Immature natural killer cell (primary cell): Measurements from ENCODE around the gene TBC1D9B. TPM values are rescaled to one million over a fixed set of nuclear protein-coding genes. Genes with fewer than 3 reads are reported as not detected.

Experiments used
- DNase-seq, 3 donors: peaks; one replicate each; pipeline ENCODE4 v3.0.0; 2022; ENCODE audit warnings: mixed read lengths in 1 of 3
- H3K27ac Mint-ChIP-seq, 6 donors: one replicate each; pipeline ENCODE4 v1.8.0; 2020; ENCODE audit warnings: mixed read lengths in 6 of 6, mild to moderate bottlenecking in 5 of 6, inconsistent platforms in 4 of 6, moderate library complexity in 3 of 6
- H3K27me3 Mint-ChIP-seq, 3 donors: one replicate each; pipeline ENCODE4 v1.8.0; 2020 to 2021; ENCODE audit warnings: low read depth in 3 of 3, mild to moderate bottlenecking in 3 of 3, mixed read lengths in 3 of 3, moderate library complexity in 3 of 3, inconsistent platforms in 1 of 3
- H3K36me3 Mint-ChIP-seq, 3 donors: one replicate each; pipeline ENCODE4 v1.8.0; 2020; ENCODE audit warnings: mixed read lengths in 3 of 3, inconsistent platforms in 2 of 3, mild to moderate bottlenecking in 2 of 3
- H3K4me1 Mint-ChIP-seq, 2 donors: one replicate each; pipeline ENCODE4 v1.8.0; 2020; ENCODE audit warnings: inconsistent platforms in 2 of 2, mild to moderate bottlenecking in 2 of 2, mixed read lengths in 2 of 2, moderate library complexity in 1 of 2
- H3K4me3 Mint-ChIP-seq, 5 donors: one replicate each; pipeline ENCODE4 v1.8.0; 2020; ENCODE audit warnings: mild to moderate bottlenecking in 5 of 5, mixed read lengths in 5 of 5, inconsistent platforms in 3 of 5, moderate library complexity in 3 of 5
- H3K9me3 Mint-ChIP-seq, 6 donors: one replicate each; pipeline ENCODE4 v1.8.0; 2020; ENCODE audit warnings: mild to moderate bottlenecking in 6 of 6, mixed read lengths in 6 of 6, inconsistent platforms in 4 of 6, moderate library complexity in 3 of 6
- polyA plus RNA-seq, 3 donors: library from polyadenylated mRNA; unstranded; fragments of 300-500 nt; fragmentation: Illumina TruSeq; gene quantifications; one replicate each; pipeline ENCODE4 v1.2.3, GENCODE V29; 2021

TBC1D9B gene
- polyA plus RNA-seq, 3 donors from 2014 or later = 11.7 to 50.8 (median 14.5) TPM

DNA sequence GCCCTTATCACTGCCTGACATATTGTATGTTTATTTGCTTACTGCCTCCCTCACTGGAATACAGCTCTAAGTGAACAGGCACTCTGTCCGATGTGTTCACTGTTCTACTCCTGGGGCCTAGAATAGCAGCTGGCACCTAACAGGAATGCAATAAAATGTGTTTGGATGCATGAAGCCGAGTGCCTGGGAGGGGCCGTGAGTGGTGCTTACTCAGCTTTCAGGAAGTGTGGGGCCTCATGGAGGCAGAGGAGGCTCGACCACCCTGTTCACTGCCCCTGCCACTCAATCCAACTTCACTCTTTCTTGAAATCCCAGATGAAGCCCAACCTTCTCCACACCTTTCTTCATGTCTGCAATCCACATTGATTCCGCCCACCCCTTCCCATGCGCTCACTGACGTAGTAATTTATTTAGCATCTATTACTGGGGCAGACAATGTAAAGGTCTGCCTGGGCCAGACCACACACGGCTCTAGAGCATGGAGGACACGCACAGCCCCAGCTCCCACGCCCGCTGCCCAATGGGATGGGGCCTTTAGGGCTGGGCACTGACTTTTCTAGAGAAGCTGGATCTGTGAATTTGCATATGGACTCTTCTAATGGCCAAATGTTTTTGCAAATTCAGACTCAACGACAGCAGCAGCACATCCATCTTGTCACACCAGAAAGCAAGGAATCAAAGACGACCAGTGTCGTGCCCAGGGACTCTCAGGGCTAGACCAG lies 21.3 kb downstream of the TBC1D9B start:
- H3K27me3 Mint-ChIP-seq = peaks cover 0 to 1% (median 0%) of the 10 kb centered on the region in 3 donors
- DNase-seq = no peak
- H3K9me3 Mint-ChIP-seq = peaks cover 2 to 14% (median 7%) of the 10 kb centered on the region in 6 donors
- H3K4me3 Mint-ChIP-seq = no peak overlapping the region
- H3K4me1 Mint-ChIP-seq = no peaks in the 10 kb centered on the region
- no peak overlapping the region for H3K27ac Mint-ChIP-seq
- peaks cover 38 to 49% (median 47%) of the 10 kb centered on the region in 3 donors for H3K36me3 Mint-ChIP-seq

DNA sequence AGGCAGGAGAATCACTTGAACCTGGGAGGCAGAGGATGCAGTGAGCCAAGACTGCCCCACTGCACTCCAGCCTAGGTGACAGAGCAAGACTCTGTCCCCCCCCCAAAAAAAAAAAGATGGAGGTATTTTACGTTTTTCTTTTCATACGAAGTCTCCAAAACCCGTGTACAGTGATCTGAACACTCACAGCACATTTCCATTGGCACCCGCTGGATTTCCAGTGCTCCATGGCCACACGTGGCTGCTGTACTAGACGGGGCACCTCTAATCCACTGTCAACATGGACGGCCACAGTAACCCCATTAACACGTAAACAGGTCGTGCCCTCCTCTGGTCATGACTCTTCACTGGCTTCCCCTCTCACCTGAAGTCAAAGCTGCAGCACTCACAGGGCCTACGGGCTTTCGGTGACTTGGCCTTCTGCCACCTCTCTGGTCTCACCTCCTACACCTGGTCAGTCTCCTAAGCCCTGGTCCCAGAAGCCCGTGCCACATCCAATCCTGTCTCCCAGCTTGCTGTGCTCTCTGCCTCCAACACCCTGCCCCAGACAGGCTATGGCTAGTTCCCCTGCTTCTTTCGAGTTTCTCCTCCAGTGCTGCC lies 22.1 kb downstream of the TBC1D9B start:
- H3K27me3 Mint-ChIP-seq = peaks cover 0 to 2% (median 1%) of the 10 kb centered on the region in 3 donors
- H3K27ac Mint-ChIP-seq = no peak overlapping the region
- H3K36me3 Mint-ChIP-seq = peaks cover 40 to 49% (median 49%) of the 10 kb centered on the region in 3 donors
- H3K4me3 Mint-ChIP-seq = no peak overlapping the region
- no peaks in the 10 kb centered on the region for H3K4me1 Mint-ChIP-seq
- no peak for DNase-seq
- H3K9me3 Mint-ChIP-seq = peaks cover 2 to 14% (median 7%) of the 10 kb centered on the region in 6 donors

DNA sequence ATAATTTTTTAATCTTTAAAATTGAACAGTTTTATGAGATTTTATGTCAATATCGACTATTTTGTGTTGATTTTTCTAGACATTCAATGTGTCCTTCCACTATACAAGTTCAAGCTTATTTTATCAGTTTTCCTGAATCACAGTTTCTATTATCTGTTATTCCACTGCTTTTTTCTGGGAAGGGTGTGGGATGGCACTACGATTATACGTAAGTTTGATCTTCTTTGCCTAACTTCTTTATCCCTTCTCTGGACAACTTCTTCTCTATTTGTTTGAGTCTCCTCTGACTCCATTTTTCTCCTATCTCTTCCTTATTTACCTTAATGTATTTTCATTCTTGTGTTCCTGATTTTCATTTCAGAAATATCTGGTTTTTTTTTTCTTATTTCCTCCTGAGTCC lies 24.5 kb downstream of the TBC1D9B start:
- Mint-ChIP-seq H3K4me3 (no peak overlapping the region), H3K27me3 (peaks cover 0 to 2% (median 0%) of the 10 kb centered on the region in 3 donors), H3K27ac (no peak overlapping the region), H3K9me3 (peaks cover 2 to 14% (median 7%) of the 10 kb centered on the region in 6 donors), H3K36me3 (peaks cover 40 to 49% (median 45%) of the 10 kb centered on the region in 3 donors), H3K4me1 (no peaks in the 10 kb centered on the region)
- no peak for DNase-seq

DNA sequence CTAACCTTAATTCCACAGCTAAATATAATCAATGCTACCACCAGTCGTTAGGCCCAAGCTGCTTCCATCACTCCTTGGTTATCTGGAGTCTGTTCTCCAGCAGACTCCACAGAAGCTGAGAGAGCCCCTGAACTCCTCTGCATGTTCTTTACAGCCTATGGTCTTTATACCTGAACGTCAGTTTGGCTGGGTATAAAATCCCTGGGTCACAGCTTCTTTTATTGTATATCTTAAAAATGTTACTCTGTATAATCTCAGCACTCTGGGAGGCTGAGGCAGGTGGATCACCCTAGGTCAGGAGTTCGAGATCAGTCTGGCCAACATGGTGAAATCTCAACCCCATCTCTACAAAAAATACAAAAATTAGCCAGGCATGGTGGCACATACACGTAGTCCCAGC lies 25.4 kb downstream of the TBC1D9B start:
- DNase-seq = no peak
- peaks cover 0 to 2% (median 0%) of the 10 kb centered on the region in 3 donors for H3K27me3 Mint-ChIP-seq
- no peaks in the 10 kb centered on the region for H3K4me1 Mint-ChIP-seq
- H3K27ac Mint-ChIP-seq = no peak overlapping the region
- peaks cover 41 to 50% (median 47%) of the 10 kb centered on the region in 3 donors for H3K36me3 Mint-ChIP-seq
- H3K4me3 Mint-ChIP-seq = no peak overlapping the region
- peaks cover 2 to 14% (median 7%) of the 10 kb centered on the region in 6 donors for H3K9me3 Mint-ChIP-seq

DNA sequence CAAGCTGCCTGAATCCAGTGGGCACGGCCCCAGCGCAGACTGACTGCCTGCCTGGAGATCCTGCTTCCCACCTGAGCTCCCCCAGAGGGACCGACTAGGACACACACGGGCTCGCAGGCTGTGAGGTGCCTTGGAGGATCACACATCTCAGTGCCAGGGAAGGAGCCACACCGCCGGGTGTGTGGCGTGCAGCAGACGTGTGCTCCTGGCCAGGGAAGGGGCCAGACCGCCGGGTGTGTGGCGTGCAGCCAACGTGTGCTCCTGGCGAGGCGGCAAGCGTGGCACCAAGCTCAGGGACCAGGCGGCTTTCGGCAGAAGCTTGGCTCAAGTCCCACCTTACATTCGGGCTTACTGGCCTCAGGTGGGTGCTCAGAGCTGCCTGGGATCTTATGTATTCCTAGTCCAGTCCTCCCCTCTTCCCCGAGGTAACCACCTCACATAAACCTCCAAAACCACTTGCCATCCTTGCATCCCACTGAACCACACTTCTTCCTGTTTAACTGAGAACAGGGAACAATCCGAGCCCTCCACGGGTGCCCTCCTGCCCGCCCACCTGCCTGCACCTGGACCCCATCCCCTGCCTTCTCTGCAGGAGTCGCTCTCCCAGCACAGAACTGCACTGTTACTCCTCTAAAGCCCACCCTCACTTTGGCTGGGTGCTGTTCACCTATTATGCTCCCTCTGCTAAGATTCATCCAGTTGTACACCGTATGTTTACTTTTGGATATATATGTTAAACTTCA lies 26.7 kb downstream of the TBC1D9B start:
- Mint-ChIP-seq H3K4me3 (no peak overlapping the region), H3K27me3 (peaks cover 0 to 2% (median 0%) of the 10 kb centered on the region in 3 donors), H3K9me3 (peaks cover 2 to 14% (median 7%) of the 10 kb centered on the region in 6 donors), H3K27ac (peak overlapping the region in 2 of 6 donors; percentile 36 to 41), H3K36me3 (peaks cover 30 to 45% (median 37%) of the 10 kb centered on the region in 3 donors), H3K4me1 (no peaks in the 10 kb centered on the region)
- no peak for DNase-seq

DNA sequence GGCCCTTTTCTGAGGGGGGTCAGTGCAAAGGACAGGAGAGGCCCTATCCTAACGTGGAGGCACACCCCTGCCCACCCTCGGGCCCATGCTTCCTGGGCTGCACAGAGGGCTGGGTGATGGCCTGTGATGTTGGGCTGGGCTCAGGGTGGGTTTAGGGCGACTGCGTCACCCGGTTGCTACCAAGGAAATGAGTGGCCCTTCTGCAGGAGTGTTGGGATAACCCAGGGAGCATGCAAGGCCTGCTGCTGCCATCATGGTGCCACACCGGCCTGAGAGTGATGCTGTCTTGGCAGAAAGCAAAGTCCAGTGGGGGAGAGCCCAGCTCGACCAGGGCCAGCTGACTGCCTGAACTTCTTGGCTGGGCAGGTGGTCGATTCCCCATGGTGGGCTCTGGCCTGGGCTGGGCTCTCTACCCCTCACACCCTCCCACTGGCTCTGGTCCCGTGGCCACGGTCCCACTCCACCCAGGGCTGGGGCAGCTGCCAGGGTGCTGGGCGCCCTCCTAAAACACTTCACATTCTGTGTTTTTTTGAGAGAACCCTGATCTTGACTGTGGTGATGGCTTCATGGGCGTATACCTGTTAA lies 27.5 kb downstream of the TBC1D9B start:
- no peaks in the 10 kb centered on the region for H3K4me1 Mint-ChIP-seq
- no peak for DNase-seq
- H3K27ac Mint-ChIP-seq = no peak overlapping the region
- H3K4me3 Mint-ChIP-seq = no peak overlapping the region
- H3K9me3 Mint-ChIP-seq = peaks cover 2 to 14% (median 7%) of the 10 kb centered on the region in 6 donors
- peaks cover 0 to 2% (median 0%) of the 10 kb centered on the region in 3 donors for H3K27me3 Mint-ChIP-seq
- H3K36me3 Mint-ChIP-seq = peaks cover 30 to 40% (median 35%) of the 10 kb centered on the region in 3 donors

DNA sequence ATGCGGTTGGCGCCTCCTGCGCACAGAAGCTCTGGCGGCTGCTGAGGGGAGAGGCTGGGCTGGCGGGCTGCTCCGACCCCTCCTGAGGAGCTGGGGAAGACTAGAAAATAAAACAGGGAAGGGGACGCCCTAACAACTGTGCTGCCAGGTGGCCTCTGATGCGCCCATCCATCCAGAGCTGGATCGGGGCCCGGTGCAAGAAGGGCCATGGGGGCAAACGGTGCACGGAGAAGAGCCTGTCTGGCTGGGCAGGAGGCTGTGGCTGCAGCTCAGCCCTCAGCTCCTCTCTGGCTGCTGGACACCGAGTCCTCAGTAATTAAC lies 28.0 kb downstream of the TBC1D9B start:
- H3K27me3 Mint-ChIP-seq = peaks cover 0 to 2% (median 0%) of the 10 kb centered on the region in 3 donors
- H3K4me3 Mint-ChIP-seq = no peak overlapping the region
- no peaks in the 10 kb centered on the region for H3K4me1 Mint-ChIP-seq
- H3K27ac Mint-ChIP-seq = no peak overlapping the region
- H3K36me3 Mint-ChIP-seq = peaks cover 25 to 35% (median 31%) of the 10 kb centered on the region in 3 donors
- peaks cover 2 to 14% (median 7%) of the 10 kb centered on the region in 6 donors for H3K9me3 Mint-ChIP-seq
- DNase-seq = no peak

DNA sequence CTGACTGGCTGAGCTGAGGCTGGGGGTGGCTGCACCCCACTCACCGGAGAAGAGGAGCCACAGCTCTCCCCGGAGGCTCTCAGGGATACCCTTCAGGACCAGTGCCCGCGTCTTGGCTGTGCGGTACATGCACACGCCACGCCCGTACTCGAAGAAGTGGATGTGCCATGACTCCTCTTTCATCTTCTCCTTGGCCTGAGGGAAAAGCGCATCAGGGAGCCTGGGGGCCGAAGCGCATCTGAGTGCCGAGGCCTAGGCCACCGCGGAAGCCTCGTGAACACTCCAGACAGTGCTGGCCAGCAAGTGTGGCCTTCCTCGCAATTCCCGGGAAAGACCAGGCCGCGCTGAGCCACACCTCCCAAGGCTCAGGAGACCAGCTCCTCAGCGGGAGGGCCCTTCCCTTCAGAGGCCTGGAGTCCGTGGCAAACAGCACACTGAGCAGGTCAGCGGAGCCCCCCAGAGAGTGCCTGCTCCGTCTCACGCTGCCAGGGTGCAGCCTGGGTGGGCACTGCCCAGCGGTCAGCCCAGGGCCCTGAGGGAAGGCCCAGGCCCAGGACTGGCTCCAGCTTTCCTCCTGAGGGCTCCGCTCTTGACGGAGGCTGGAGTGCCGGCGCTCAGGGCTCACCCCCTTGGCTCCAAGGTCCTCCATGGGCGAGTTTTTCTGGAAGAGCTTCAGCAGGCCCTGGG lies 28.6 kb downstream of the TBC1D9B start:
- no peak overlapping the region for H3K4me3 Mint-ChIP-seq
- H3K36me3 Mint-ChIP-seq = peaks cover 22 to 30% (median 26%) of the 10 kb centered on the region in 3 donors
- peaks cover 2 to 11% (median 6%) of the 10 kb centered on the region in 6 donors for H3K9me3 Mint-ChIP-seq
- H3K27ac Mint-ChIP-seq = no peak overlapping the region
- peaks cover 0 to 2% (median 0%) of the 10 kb centered on the region in 3 donors for H3K27me3 Mint-ChIP-seq
- no peaks in the 10 kb centered on the region for H3K4me1 Mint-ChIP-seq
- DNase-seq = no peak

DNA sequence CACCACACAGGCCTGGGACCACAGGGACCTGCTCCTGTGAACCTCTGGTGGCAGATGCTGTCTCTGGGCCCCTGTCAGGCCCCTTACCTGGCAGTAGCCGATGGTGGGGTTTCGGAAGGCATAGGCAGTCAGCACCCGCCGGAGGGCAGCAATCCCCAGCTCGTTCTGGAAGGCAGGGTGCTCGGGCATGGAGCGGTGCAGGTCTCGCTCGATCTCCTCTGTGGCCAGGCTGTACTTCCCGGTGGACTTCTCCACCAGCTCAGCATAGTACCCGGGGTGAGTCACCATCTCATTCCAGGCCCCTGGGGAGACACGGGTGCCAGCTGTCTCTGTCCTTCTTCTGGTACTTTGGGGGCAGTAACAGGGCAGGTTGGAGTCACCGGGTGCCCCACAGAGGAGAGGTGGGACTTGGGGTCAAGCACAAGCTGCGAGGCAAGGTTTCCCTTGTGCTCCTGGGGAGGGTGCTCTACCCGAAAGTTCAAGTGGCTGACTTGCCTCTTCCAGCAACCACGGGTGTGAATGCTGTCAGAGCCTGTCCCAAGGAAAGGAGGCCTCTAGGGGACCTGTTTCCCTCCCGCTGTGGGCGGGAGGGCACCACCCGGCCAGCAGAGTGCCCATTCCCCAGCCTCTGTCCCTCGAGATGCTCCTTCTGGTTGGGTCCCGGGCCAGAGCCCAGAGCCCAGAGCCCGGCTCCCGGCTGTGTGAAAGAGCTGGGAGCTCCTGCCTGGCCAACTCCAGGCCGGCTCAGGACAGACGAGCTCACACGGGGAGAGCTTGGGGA lies 29.3 kb downstream of the TBC1D9B start:
- peaks cover 0 to 2% (median 0%) of the 10 kb centered on the region in 3 donors for H3K27me3 Mint-ChIP-seq
- H3K4me1 Mint-ChIP-seq = no peaks in the 10 kb centered on the region
- H3K4me3 Mint-ChIP-seq = no peak overlapping the region
- peaks cover 2 to 3% (median 3%) of the 10 kb centered on the region in 6 donors for H3K9me3 Mint-ChIP-seq
- no peak overlapping the region for H3K27ac Mint-ChIP-seq
- no peak for DNase-seq
- H3K36me3 Mint-ChIP-seq = peaks cover 14 to 22% (median 18%) of the 10 kb centered on the region in 3 donors

DNA sequence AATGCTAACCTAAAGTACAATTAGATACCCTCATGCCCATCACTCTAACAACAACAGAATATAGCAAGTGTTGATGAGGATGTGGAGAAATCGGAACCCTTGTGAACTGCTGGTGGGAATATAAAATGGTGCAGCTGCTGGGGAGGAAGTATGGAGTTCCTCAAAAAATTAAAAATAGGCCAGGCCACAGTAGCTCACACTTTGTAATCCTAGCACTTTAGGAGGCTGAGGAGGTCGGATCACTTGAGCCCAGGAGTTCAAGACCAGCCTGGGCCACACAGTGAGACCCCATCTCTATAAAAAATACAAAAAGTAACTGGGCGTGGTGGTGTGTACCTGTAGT lies 31.1 kb downstream of the TBC1D9B start:
- Mint-ChIP-seq H3K9me3 (no peaks in the 10 kb centered on the region), H3K4me1 (no peaks in the 10 kb centered on the region), H3K4me3 (no peak overlapping the region), H3K36me3 (peaks cover 10 to 15% (median 12%) of the 10 kb centered on the region in 3 donors), H3K27ac (peak overlapping the region in 1 of 6 donors; percentile 40), H3K27me3 (peaks cover 0 to 2% (median 0%) of the 10 kb centered on the region in 3 donors)
- DNase-seq = no peak

DNA sequence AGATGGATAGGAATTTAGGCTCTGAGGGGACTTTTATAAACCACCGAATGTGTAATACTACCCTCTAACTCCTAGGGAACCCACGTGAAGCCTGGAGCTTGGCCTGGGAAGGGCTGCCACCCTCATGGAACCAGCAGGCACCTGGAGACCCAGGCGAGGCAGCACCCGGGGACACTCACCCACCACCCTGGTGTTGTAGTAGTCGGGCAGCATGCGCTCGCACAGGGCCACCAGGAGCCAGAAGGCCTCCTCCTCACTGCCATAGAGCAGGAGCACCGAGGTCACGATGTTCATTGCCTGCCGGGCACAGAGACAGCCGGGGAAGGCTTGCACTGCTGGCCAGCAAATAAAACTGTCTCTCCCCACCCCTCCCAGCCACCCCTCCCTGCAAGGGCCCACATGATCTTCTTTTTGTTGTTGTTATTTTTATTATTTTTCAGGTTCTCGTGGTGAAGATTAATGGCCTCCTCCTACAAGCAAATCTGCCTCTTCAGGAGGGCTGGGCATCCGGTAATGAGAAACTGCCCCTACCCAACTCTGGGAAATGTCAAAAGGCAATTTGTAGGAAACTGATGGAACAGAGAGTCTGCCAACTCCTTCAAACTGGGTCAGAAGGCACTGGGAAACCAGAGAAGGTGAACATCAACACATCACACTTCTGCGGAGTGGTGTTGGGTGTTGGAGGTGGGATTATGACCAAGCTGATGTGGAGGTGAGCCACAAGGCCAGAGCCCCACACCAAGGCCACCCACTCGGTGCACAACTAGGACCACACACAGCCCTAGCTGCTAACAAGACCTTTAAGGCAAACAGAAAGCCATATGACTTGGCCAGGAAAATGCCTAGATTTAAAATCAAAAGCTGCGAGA lies 31.7 kb downstream of the TBC1D9B start:
- Mint-ChIP-seq H3K27ac (no peak overlapping the region), H3K36me3 (peaks cover 8 to 15% (median 14%) of the 10 kb centered on the region in 3 donors)

More for the DNA sequence above, 31.7 kb downstream of the TBC1D9B start:
- Mint-ChIP-seq H3K27me3 (peaks cover 0 to 3% (median 0%) of the 10 kb centered on the region in 3 donors), H3K9me3 (no peaks in the 10 kb centered on the region), H3K4me3 (no peak overlapping the region), H3K4me1 (no peaks in the 10 kb centered on the region)
- no peak for DNase-seq
